Vagina (tissue), 2 donors: ENCODE data around the gene VAMP2.

Experiments used
- POLR2A ChIP-seq, 2 donors: fragments of 450-650 bp; IDR thresholded peaks; one replicate each; pipeline ENCODE4 v1.6.1; 2017; ENCODE audit warnings: antibody characterized with exemption in 2 of 2, mild to moderate bottlenecking in 2 of 2, moderate library complexity in 2 of 2
- POLR2AphosphoS5 ChIP-seq, 2 donors: sonication (generic); formaldehyde crosslinking; IDR thresholded peaks; one replicate each; pipeline ENCODE4 v1.9.0; 2017; ENCODE audit warnings: antibody characterized with exemption in 2 of 2, mild to moderate bottlenecking in 2 of 2, low read depth in 1 of 2; ENCODE audit not compliant: insufficient read depth in 1 of 2
- TF ChIP-seq, protein P1 (sequence below), 3 experiments: fragments of 450-650 bp in 2 of 3; fragments of 200-600 bp in 1 of 3; sonication (generic) in 1 of 3; IDR thresholded peaks; one replicate each; pipeline ENCODE4 v1.5.1; 2017 to 2019; ENCODE audit warnings: antibody characterized with exemption in 3 of 3, mild to moderate bottlenecking in 2 of 3, moderate library complexity in 2 of 3

DNA sequence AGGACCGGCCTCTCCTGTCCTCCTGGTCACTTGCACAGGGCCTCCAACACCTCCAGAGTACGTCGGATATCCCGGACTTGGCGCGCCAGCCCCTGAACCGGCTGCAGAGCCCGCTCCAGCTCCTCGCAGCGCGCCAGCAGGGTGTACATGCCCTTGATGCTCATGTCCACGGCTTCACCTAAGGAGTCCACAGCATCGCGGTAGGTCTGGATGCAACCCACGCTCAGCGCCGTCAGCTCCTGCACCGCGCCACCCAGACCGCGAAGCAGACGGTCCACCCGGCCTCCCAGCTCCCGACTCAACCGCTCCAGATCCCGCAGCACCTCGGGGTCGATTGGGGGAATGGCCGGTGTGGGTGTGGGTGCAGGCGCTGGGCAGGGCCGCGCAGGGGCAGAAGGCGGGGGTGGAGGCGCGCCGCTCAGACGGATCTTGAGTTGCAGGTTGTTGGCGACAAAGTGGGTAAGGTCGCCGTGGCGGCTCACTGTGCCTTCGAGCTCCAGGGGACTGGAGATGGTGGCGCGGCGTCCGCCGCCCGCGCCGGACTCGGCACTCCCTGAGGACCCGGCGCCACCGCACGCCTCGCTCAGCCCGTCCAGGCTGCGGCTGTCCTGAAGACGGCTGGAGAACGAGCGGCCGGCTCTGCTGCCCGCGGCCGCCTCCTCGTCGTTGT is 26.4 kb upstream of the VAMP2 start:
- TF ChIP-seq POLR2A (IDR thresholded peaks at IDR 0.05): no peak
- TF ChIP-seq POLR2AphosphoS5 (IDR thresholded peaks at IDR 0.05; ENCODE audit: insufficient read depth in 1 of 2, low read depth in 1 of 2): no peak
- TF ChIP-seq, protein P1, sequence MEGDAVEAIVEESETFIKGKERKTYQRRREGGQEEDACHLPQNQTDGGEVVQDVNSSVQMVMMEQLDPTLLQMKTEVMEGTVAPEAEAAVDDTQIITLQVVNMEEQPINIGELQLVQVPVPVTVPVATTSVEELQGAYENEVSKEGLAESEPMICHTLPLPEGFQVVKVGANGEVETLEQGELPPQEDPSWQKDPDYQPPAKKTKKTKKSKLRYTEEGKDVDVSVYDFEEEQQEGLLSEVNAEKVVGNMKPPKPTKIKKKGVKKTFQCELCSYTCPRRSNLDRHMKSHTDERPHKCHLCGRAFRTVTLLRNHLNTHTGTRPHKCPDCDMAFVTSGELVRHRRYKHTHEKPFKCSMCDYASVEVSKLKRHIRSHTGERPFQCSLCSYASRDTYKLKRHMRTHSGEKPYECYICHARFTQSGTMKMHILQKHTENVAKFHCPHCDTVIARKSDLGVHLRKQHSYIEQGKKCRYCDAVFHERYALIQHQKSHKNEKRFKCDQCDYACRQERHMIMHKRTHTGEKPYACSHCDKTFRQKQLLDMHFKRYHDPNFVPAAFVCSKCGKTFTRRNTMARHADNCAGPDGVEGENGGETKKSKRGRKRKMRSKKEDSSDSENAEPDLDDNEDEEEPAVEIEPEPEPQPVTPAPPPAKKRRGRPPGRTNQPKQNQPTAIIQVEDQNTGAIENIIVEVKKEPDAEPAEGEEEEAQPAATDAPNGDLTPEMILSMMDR (IDR thresholded peaks at IDR 0.05): no peak
